Osteoblast (primary cell): ENCODE measurements around the gene NABP1. TPM values are rescaled to one million over a fixed set of nuclear protein-coding genes. Genes with fewer than 3 reads are reported as not detected.

Source experiments
- DNase-seq: peaks from one replicate; pipeline ENCODE4 v3.0.0; 2011; ENCODE audit warnings: low spot score, mixed read lengths; ENCODE audit not compliant: insufficient read length; ENCODE audit errors: missing footprints
- H2AFZ ChIP-seq: 2 replicates; pipeline ENCODE4 v1.6.0; 2011; ENCODE audit warnings: mild to moderate bottlenecking, low read length
- H3K27ac ChIP-seq: 2 replicates; pipeline ENCODE4 v1.5.1; 2011; ENCODE audit warnings: mild to moderate bottlenecking, low read depth, low read length, moderate library complexity
- H3K27me3 ChIP-seq: 2 replicates; pipeline ENCODE4 v1.6.0; 2012; ENCODE audit warnings: mild to moderate bottlenecking, control low read depth, inconsistent platforms, low read length, moderate library complexity; ENCODE audit not compliant: insufficient read depth
- H3K36me3 ChIP-seq: 2 replicates; pipeline ENCODE4 v1.5.1; 2011; ENCODE audit warnings: mild to moderate bottlenecking, low read length, control low read depth, moderate library complexity; ENCODE audit not compliant: insufficient read depth
- H3K4me1 ChIP-seq: 2 replicates; pipeline ENCODE4 v1.5.1; 2011; ENCODE audit warnings: mild to moderate bottlenecking, low read length, control low read depth, moderate library complexity; ENCODE audit not compliant: insufficient read depth
- H3K4me2 ChIP-seq: 2 replicates; pipeline ENCODE4 v1.6.0; 2011; ENCODE audit warnings: mild to moderate bottlenecking, low read length; ENCODE audit not compliant: insufficient read depth
- H3K4me3 ChIP-seq: fragments of 200-600 bp; sonication (generic); 3 replicates; pipeline ENCODE4 v1.5.1; 2012; ENCODE audit warnings: mild to moderate bottlenecking, low read length, inconsistent platforms; ENCODE audit not compliant: insufficient read depth
- H3K79me2 ChIP-seq: 2 replicates; pipeline ENCODE4 v1.6.0; 2012; ENCODE audit warnings: mild to moderate bottlenecking, low read length, control low read depth, inconsistent platforms; ENCODE audit not compliant: insufficient read depth
- H3K9me3 ChIP-seq: 2 replicates; pipeline ENCODE4 v1.5.1; 2011; ENCODE audit warnings: low read depth, low read length, control low read depth
- H4K20me1 ChIP-seq: 2 replicates; pipeline ENCODE4 v1.6.0; 2012; ENCODE audit warnings: mild to moderate bottlenecking, low read length, control low read depth; ENCODE audit not compliant: insufficient read depth
- CTCF ChIP-seq: IDR thresholded peaks from 2 replicates; pipeline ENCODE4 v1.5.1; 2011; ENCODE audit warnings: mild to moderate bottlenecking, low read depth, low read length, moderate library complexity; ENCODE audit errors: extremely low read depth
- total RNA-seq: library from RNA; depleted of rRNA; stranded (reverse); fragments of >200 nt; gene quantifications from 2 replicates; pipeline ENCODE4 v1.2.3, GENCODE V29; 2012

The NABP1 gene
- total RNA-seq, 1 donor: 72.0 TPM

DNA sequence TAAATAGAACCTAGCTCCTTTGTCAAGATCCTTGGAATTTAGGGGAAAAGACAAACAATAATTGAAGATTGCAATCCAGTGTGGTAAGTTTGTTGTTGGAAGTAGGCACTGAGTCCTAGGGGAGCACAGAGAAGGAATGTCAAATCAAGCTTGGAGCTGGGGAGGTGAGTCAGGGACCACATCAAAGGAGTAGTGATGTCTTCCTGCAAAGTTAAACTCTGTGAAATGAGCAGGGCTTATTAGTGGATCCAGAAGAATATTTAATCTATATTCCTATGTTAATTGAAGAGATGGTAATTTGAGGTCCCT lies 41.7 kb upstream of the NABP1 start:
- H3K9me3 ChIP-seq: no peaks in the 10 kb centered on the region

DNA sequence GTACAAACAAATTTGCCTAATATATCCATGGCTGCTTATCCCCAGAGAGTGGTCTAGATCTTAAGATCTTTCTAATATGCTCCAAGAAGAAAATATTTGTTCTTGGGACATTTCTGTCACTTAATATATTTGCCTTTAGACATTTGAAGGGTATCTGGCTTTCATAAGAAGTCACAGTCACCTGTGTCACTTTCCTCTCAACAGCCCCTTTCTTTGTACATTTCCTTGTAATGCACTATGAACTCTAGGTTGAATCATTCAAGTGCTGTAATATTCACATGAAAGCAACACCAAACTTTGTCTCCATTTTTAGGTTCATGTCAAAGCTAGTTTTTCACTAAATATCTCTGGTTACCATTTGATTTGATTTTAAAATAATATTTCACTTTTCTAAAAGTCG lies 41.4 kb upstream of the NABP1 start:
- no peaks in the 10 kb centered on the region for H4K20me1 ChIP-seq
- H3K4me3 ChIP-seq: no peak overlapping the region
- no peak overlapping the region for H2AFZ ChIP-seq
- H3K27ac ChIP-seq: peak overlapping the region; percentile 99
- no peaks in the 10 kb centered on the region for H3K27me3 ChIP-seq
- no peaks in the 10 kb centered on the region for H3K36me3 ChIP-seq
- no peaks in the 10 kb centered on the region for H3K9me3 ChIP-seq
- H3K4me1 ChIP-seq: peaks cover 52% of the 10 kb centered on the region
- no peak for DNase-seq
- no peak for TF ChIP-seq CTCF
- peak overlapping the region; percentile 88 for H3K4me2 ChIP-seq
- no peaks in the 10 kb centered on the region for H3K79me2 ChIP-seq

More for the DNA sequence above, 41.7 kb upstream of the NABP1 start:
- no peak overlapping the region for H2AFZ ChIP-seq
- peak overlapping the region; percentile 52 for H3K4me3 ChIP-seq
- peak; percentile 68 for DNase-seq
- H3K27me3 ChIP-seq: no peaks in the 10 kb centered on the region
- no peaks in the 10 kb centered on the region for H4K20me1 ChIP-seq
- H3K4me2 ChIP-seq: peak overlapping the region; percentile 88
- TF ChIP-seq CTCF: no peak
- peaks cover 53% of the 10 kb centered on the region for H3K4me1 ChIP-seq
- peak overlapping the region; percentile 99 for H3K27ac ChIP-seq
- H3K36me3 ChIP-seq: no peaks in the 10 kb centered on the region
- no peaks in the 10 kb centered on the region for H3K79me2 ChIP-seq

- H3K4me2 ChIP-seq: peak overlapping the region; percentile 43
- peaks cover 46% of the 10 kb centered on the region for H3K4me1 ChIP-seq
- H2AFZ ChIP-seq: no peak overlapping the region
- no peaks in the 10 kb centered on the region for H3K36me3 ChIP-seq
- H3K4me3 ChIP-seq: no peak overlapping the region
- no peaks in the 10 kb centered on the region for H3K27me3 ChIP-seq
- no peaks in the 10 kb centered on the region for H4K20me1 ChIP-seq
- no peak for TF ChIP-seq CTCF
- H3K9me3 ChIP-seq: no peaks in the 10 kb centered on the region
- H3K27ac ChIP-seq: peak overlapping the region; percentile 99
- H3K79me2 ChIP-seq: no peaks in the 10 kb centered on the region
- DNase-seq: peak; percentile 51
Measured at GRCh38 chr2:191637182-191638078, 40.5 kb upstream of the NABP1 start.

DNA sequence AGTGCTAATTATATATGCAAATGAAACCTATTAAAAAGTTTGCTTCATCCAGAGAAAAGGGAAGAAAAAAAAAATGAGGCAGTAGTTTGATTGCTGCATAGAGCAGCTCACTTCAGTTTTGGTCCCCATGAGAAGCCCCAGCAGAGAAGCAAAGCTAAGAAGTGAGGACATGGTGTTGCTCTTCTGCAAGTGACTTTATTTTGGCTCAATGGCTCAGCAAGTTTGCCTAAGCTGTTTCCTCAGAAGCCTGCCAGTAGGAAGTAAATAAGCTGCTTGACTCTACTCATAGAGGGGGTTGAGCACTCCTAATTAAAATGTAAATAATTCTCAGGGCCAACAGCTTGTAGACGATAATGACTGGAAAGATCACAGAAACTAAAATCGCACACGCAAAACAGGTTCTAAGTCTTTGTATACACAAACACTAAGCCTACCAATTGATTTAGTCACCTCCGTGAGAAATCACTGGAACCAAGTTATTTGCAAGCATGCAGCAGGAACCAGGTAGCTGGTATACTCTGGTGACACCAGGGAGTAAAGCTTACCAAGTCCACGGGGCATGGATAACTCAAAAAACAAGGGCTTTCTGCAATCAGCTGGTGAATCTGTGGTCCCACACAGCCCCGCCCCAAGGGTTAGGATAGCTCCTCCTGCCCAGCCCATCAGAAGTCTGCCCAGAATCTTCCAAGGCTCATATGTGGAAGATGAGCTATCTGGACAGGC lies 39.7 kb upstream of the NABP1 start:
- H3K4me1 ChIP-seq: peaks cover 46% of the 10 kb centered on the region
- no peak for DNase-seq
- no peak overlapping the region for H3K4me3 ChIP-seq
- TF ChIP-seq CTCF: no peak
- H4K20me1 ChIP-seq: no peaks in the 10 kb centered on the region
- H3K79me2 ChIP-seq: no peaks in the 10 kb centered on the region
- peak overlapping the region; percentile 99 for H3K27ac ChIP-seq
- peak overlapping the region; percentile 43 for H3K4me2 ChIP-seq
- H3K27me3 ChIP-seq: no peaks in the 10 kb centered on the region
- no peaks in the 10 kb centered on the region for H3K9me3 ChIP-seq
- no peaks in the 10 kb centered on the region for H3K36me3 ChIP-seq
- no peak overlapping the region for H2AFZ ChIP-seq
